Natural killer cell (primary cell): ENCODE measurements around the gene ZMYM2. TPM values are rescaled to one million over a fixed set of nuclear protein-coding genes. Genes with fewer than 3 reads are reported as not detected.

Experiments
- ATAC-seq, 3 donors: fragments of 150-1000 bp in 2 of 3; fragments of 200-7000 bp in 1 of 3; cut with Tn5 transposase; 1 replicate in 1 of 3; 2 replicates in 2 of 3; pipeline ENCODE4 v1.10.0; 2021; ENCODE audit warnings: mild to moderate bottlenecking in 2 of 3, moderate library complexity in 2 of 3
- DNase-seq, 2 donors: peaks; one replicate each; pipeline versions ENCODE4 v3.0.0 to v3.0.0-alpha.2; 2013 to 2021; ENCODE audit warnings: mixed read lengths in 1 of 2
- H3K27ac ChIP-seq: one replicate; pipeline ENCODE4 v1.5.1; 2013; ENCODE audit warnings: mild to moderate bottlenecking, low read length
- H3K27me3 ChIP-seq: one replicate; pipeline ENCODE4 v1.6.1; 2013; ENCODE audit warnings: low read length; ENCODE audit not compliant: control insufficient read depth, insufficient read depth
- H3K36me3 ChIP-seq: one replicate; pipeline ENCODE4 v1.6.1; 2013; ENCODE audit warnings: low read length; ENCODE audit not compliant: control insufficient read depth, insufficient read depth
- H3K4me1 ChIP-seq: one replicate; pipeline ENCODE4 v1.6.1; 2013; ENCODE audit warnings: low read length; ENCODE audit not compliant: control insufficient read depth, insufficient read depth
- H3K4me3 ChIP-seq: one replicate; pipeline ENCODE4 v1.5.1; 2013; ENCODE audit warnings: low read length
- H3K9me3 ChIP-seq: one replicate; pipeline ENCODE4 v1.6.1; 2013; ENCODE audit warnings: low read length; ENCODE audit not compliant: control insufficient read depth, insufficient read depth
- H3K27ac Mint-ChIP-seq, 2 donors: one replicate each; pipeline ENCODE4 v1.8.0; 2022; ENCODE audit warnings: mild to moderate bottlenecking in 2 of 2, mixed read lengths in 2 of 2, moderate library complexity in 1 of 2
- H3K27me3 Mint-ChIP-seq, 2 donors: one replicate each; pipeline ENCODE4 v1.8.0; 2022; ENCODE audit warnings: low read depth in 2 of 2, mixed read lengths in 2 of 2
- H3K36me3 Mint-ChIP-seq: one replicate; pipeline ENCODE4 v1.8.0; 2022; ENCODE audit warnings: mixed read lengths
- H3K4me1 Mint-ChIP-seq, 2 donors: one replicate each; pipeline ENCODE4 v1.8.0; 2022; ENCODE audit warnings: mixed read lengths in 2 of 2
- H3K4me3 Mint-ChIP-seq: one replicate; pipeline ENCODE4 v1.8.0; 2022; ENCODE audit warnings: mild to moderate bottlenecking, moderate library complexity, mixed read lengths
- H3K9me3 Mint-ChIP-seq, 2 donors: one replicate each; pipeline ENCODE4 v1.8.0; 2022; ENCODE audit warnings: mixed read lengths in 2 of 2
- WGBS: methylation state at CpG from one replicate; pipeline ENCODE4 v1.1.7; 2013; ENCODE audit warnings: missing lambda C conversion rate; ENCODE audit not compliant: insufficient coverage; 5-methylcytosine and 5-hydroxymethylcytosine counted together
- intact Hi-C: fragments of 100-400 bp; cut with micrococcal nuclease; formaldehyde crosslinking; loops from one replicate; pipeline ENCODE4 v1.14.2; 2022
- total RNA-seq, 4 donors: library from RNA; stranded (reverse); fragments of 120-200 nt in 1 of 4; gene quantifications; one replicate each; pipeline versions ENCODE4 v1.2.3 to v1.2.4, GENCODE V29; 2013 to 2022
- TF ChIP-seq, protein P1 (sequence below): fragments of 200-600 bp; IDR thresholded peaks from one replicate; pipeline ENCODE4 v1.8.0; 2022; ENCODE audit warnings: antibody characterized with exemption

The ZMYM2 gene
- total RNA-seq, 3 donors from 2014 or later (not counting 1 experiment from before 2014, with no cell fraction given): 82.1 to 101 (median 87.0) TPM

DNA sequence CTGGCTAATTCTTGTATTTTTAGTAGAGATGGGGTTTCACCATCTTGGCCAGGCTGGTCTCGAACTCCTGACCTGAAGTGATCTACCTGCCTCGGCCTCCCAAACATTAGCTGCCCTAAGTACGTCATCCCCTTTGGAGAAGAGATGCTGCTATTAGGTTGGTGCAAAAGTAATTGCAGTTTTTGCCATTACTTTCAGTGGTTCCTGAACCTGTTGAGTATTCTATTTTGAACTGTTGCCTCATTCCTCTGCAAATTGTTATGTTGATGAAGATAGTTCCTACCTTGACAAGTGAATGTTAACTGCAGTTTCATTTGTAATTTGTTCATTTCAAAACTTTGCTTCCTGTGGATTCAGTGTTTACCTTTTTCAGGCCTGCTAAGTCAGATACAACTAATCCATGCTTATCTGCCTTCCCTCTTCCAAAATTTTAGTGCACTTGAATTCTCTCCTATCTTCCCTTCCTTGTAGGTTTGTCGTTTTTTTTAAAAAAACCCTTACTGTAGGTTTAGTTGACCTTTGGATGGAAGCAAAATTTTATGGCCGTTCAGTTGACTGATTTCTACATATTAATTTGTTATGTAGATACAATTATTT, 24.0 kb downstream of the ZMYM2 start:
- intact Hi-C loops: no loop called here
- Mint-ChIP-seq H3K4me3 (no peak overlapping the region), H3K9me3 (peaks cover 2 to 6% of the 10 kb centered on the region in 2 donors), H3K36me3 (peaks cover 12% of the 10 kb centered on the region), H3K27ac (no peak overlapping the region), H3K27me3 (no peaks in the 10 kb centered on the region), H3K4me1 (peaks cover 17 to 20% of the 10 kb centered on the region in 2 donors)
- Histone ChIP-seq H3K9me3 (no peaks in the 10 kb centered on the region), H3K36me3 (peaks cover 12% of the 10 kb centered on the region), H3K4me1 (peaks cover 3% of the 10 kb centered on the region), H3K27ac (no peak overlapping the region), H3K4me3 (no peak overlapping the region), H3K27me3 (no peaks in the 10 kb centered on the region)
- no peak for DNase-seq
- no peak for ATAC-seq
- WGBS: 91% methylated on average over 3 of the region's 5 CpGs
- TF ChIP-seq, protein P1, sequence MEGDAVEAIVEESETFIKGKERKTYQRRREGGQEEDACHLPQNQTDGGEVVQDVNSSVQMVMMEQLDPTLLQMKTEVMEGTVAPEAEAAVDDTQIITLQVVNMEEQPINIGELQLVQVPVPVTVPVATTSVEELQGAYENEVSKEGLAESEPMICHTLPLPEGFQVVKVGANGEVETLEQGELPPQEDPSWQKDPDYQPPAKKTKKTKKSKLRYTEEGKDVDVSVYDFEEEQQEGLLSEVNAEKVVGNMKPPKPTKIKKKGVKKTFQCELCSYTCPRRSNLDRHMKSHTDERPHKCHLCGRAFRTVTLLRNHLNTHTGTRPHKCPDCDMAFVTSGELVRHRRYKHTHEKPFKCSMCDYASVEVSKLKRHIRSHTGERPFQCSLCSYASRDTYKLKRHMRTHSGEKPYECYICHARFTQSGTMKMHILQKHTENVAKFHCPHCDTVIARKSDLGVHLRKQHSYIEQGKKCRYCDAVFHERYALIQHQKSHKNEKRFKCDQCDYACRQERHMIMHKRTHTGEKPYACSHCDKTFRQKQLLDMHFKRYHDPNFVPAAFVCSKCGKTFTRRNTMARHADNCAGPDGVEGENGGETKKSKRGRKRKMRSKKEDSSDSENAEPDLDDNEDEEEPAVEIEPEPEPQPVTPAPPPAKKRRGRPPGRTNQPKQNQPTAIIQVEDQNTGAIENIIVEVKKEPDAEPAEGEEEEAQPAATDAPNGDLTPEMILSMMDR: no peak

- Mint-ChIP-seq H3K27ac (no peak overlapping the region), H3K4me3 (no peak overlapping the region), H3K4me1 (peaks cover 18 to 27% of the 10 kb centered on the region in 2 donors), H3K27me3 (no peaks in the 10 kb centered on the region), H3K9me3 (no peaks in the 10 kb centered on the region), H3K36me3 (peaks cover under 1% of the 10 kb centered on the region)
- intact Hi-C loops: no loop called here
- no peak overlapping the region for H3K27ac ChIP-seq
- TF ChIP-seq, protein P1: peak; percentile 19
- DNase-seq: peak in 1 of 2 donors; percentile 59
- ATAC-seq: peak; percentile 39 to 53 (median 50)
- no peak overlapping the region for H3K4me3 ChIP-seq
- H3K36me3 ChIP-seq: peaks cover 1% of the 10 kb centered on the region
- peaks cover 3% of the 10 kb centered on the region for H3K4me1 ChIP-seq
- H3K27me3 ChIP-seq: no peaks in the 10 kb centered on the region
- H3K9me3 ChIP-seq: no peaks in the 10 kb centered on the region
- 64% methylated on average over 4 of the region's 5 CpGs for WGBS
Observed at GRCh38 chr13:19984430-19985218, 26.1 kb downstream of the ZMYM2 start.

DNA sequence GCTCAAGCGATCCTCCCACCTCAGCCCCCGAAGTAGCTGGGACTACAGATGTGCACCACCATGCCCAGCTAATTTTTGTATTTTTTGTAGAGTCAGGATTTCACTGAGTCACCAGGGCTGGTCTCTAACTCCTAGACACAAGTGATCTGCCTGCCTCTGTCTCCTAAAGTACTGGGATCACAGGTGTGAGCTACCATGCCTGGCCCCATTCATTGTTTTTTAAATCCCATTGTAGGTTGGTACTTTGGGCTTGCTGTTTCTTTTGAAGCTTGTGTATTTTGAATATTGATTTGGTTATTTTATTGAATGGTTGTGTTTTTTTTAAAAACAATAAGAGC, 26.7 kb downstream of the ZMYM2 start:
- TF ChIP-seq, protein P1: peak; percentile 4
- Histone ChIP-seq H3K4me3 (no peak overlapping the region), H3K27me3 (no peaks in the 10 kb centered on the region), H3K27ac (no peak overlapping the region), H3K9me3 (no peaks in the 10 kb centered on the region), H3K4me1 (peaks cover 3% of the 10 kb centered on the region), H3K36me3 (no peaks in the 10 kb centered on the region)
- H3K27me3 Mint-ChIP-seq: no peaks in the 10 kb centered on the region
- 43% methylated on average over 2 of the region's 2 CpGs for WGBS
- no peaks in the 10 kb centered on the region for H3K9me3 Mint-ChIP-seq
- intact Hi-C loops: no loop called here
- H3K27ac Mint-ChIP-seq: no peak overlapping the region
- DNase-seq: no peak
- no peaks in the 10 kb centered on the region for H3K36me3 Mint-ChIP-seq
- no peak for ATAC-seq
- H3K4me1 Mint-ChIP-seq: peaks cover 24 to 33% of the 10 kb centered on the region in 2 donors
- no peak overlapping the region for H3K4me3 Mint-ChIP-seq
